Karpas-422 (cell line): ENCODE data around the gene NTN1. TPM values are rescaled to one million over a fixed set of nuclear protein-coding genes. Genes with fewer than 3 reads are reported as not detected.

Source experiments
- DNase-seq: peaks from one replicate; pipeline ENCODE4 v3.0.0-alpha.2; 2015
- H2AFZ ChIP-seq: fragments of 200-600 bp; sonication (generic); 2 replicates; pipeline ENCODE4 v1.6.1; 2014; ENCODE audit warnings: antibody characterized with exemption, low read length, mixed read lengths
- H3K27ac ChIP-seq: fragments of 200-600 bp; sonication (generic); 2 replicates; pipeline ENCODE4 v1.5.1; 2014; ENCODE audit warnings: mild to moderate bottlenecking, low read length, moderate library complexity
- H3K27me3 ChIP-seq: fragments of 200-600 bp; sonication (generic); 2 replicates; pipeline ENCODE4 v1.6.1; 2014; ENCODE audit warnings: low read length, mixed read lengths
- H3K36me3 ChIP-seq: fragments of 200-600 bp; sonication (generic); 2 replicates; pipeline ENCODE4 v1.6.1; 2014; ENCODE audit warnings: low read length, mixed read lengths; ENCODE audit not compliant: insufficient read depth
- H3K4me1 ChIP-seq: fragments of 200-600 bp; sonication (generic); 2 replicates; pipeline ENCODE4 v1.6.1; 2014; ENCODE audit warnings: mild to moderate bottlenecking, low read length, mixed read lengths
- H3K4me2 ChIP-seq: fragments of 200-600 bp; sonication (generic); 2 replicates; pipeline ENCODE4 v1.6.1; 2014; ENCODE audit warnings: low read length, low read depth, mild to moderate bottlenecking; ENCODE audit not compliant: poor library complexity, severe bottlenecking
- H3K4me3 ChIP-seq: fragments of 200-600 bp; sonication (generic); 2 replicates; pipeline ENCODE4 v1.5.1; 2014; ENCODE audit warnings: mild to moderate bottlenecking, antibody characterized with exemption, low read length, mixed read lengths
- H3K79me2 ChIP-seq: fragments of 200-600 bp; sonication (generic); 2 replicates; pipeline ENCODE4 v1.6.1; 2014; ENCODE audit warnings: mild to moderate bottlenecking, low read length, mixed read lengths
- H3K9ac ChIP-seq: fragments of 200-600 bp; sonication (generic); 2 replicates; pipeline ENCODE4 v1.6.0; 2014; ENCODE audit warnings: low read length
- H3K9me2 ChIP-seq: fragments of 200-600 bp; sonication (generic), shearing (Covaris generic); replicated peaks from 2 replicates; pipeline ENCODE4 v1.6.0; 2014; ENCODE audit warnings: mild to moderate bottlenecking, low read length, moderate library complexity; ENCODE audit not compliant: insufficient read depth
- H3K9me3 ChIP-seq: fragments of 300-700, 200-600 bp; sonication (generic); 2 replicates; pipeline ENCODE4 v1.6.1; 2014; ENCODE audit warnings: low read length, mixed read lengths
- H4K20me1 ChIP-seq: fragments of 200-600 bp; sonication (generic); 2 replicates; pipeline ENCODE4 v1.6.1; 2014; ENCODE audit warnings: mild to moderate bottlenecking, antibody characterized with exemption, low read length, low read depth; ENCODE audit not compliant: insufficient read depth
- total RNA-seq: library from RNA; depleted of rRNA; stranded (reverse); fragments of >200 nt; shearing (Covaris generic); gene quantifications from 2 replicates; pipeline ENCODE4 v1.2.3, GENCODE V29; 2014; ENCODE audit warnings: low replicate concordance

NTN1 gene
- total RNA-seq, 1 experiment from 2014 or later = not detected

- Histone ChIP-seq H3K4me3 (no peak overlapping the region), H4K20me1 (no peaks in the 10 kb centered on the region), H3K4me1 (no peaks in the 10 kb centered on the region)
Measured at GRCh38 chr17:9226130-9226793, 205.0 kb downstream of the NTN1 start.

GRCh38 chr17:9226794-9227135 lies 205.5 kb downstream of the NTN1 start:
- H3K9me2 ChIP-seq = no peaks in the 10 kb centered on the region
- H3K4me1 ChIP-seq = no peaks in the 10 kb centered on the region
- no peak overlapping the region for H3K9ac ChIP-seq
- H3K27me3 ChIP-seq = no peaks in the 10 kb centered on the region
- no peaks in the 10 kb centered on the region for H4K20me1 ChIP-seq
- DNase-seq = no peak
- no peak overlapping the region for H2AFZ ChIP-seq
- no peak overlapping the region for H3K27ac ChIP-seq
- H3K4me2 ChIP-seq = no peak overlapping the region
- H3K36me3 ChIP-seq = no peaks in the 10 kb centered on the region
- no peak overlapping the region for H3K4me3 ChIP-seq
- no peaks in the 10 kb centered on the region for H3K9me3 ChIP-seq
- no peaks in the 10 kb centered on the region for H3K79me2 ChIP-seq

More at GRCh38 chr17:9226130-9226793, 205.0 kb downstream of the NTN1 start:
- Histone ChIP-seq H3K9me2 (no peaks in the 10 kb centered on the region), H3K9ac (no peak overlapping the region), H3K9me3 (no peaks in the 10 kb centered on the region), H3K4me2 (no peak overlapping the region), H3K27me3 (no peaks in the 10 kb centered on the region), H2AFZ (no peak overlapping the region), H3K79me2 (no peaks in the 10 kb centered on the region), H3K27ac (no peak overlapping the region), H3K36me3 (no peaks in the 10 kb centered on the region)
- DNase-seq = no peak

- no peaks in the 10 kb centered on the region for H3K27me3 ChIP-seq
- DNase-seq = no peak
- H4K20me1 ChIP-seq = no peaks in the 10 kb centered on the region
- H3K27ac ChIP-seq = no peak overlapping the region
- no peak overlapping the region for H3K4me2 ChIP-seq
- no peak overlapping the region for H3K4me3 ChIP-seq
- H2AFZ ChIP-seq = no peak overlapping the region
- no peaks in the 10 kb centered on the region for H3K9me2 ChIP-seq
- no peaks in the 10 kb centered on the region for H3K9me3 ChIP-seq
- no peak overlapping the region for H3K9ac ChIP-seq
- no peaks in the 10 kb centered on the region for H3K4me1 ChIP-seq
- no peaks in the 10 kb centered on the region for H3K79me2 ChIP-seq
- H3K36me3 ChIP-seq = no peaks in the 10 kb centered on the region
Measured at GRCh38 chr17:9227819-9228407, 206.6 kb downstream of the NTN1 start.

- Histone ChIP-seq H3K36me3 (no peaks in the 10 kb centered on the region), H3K4me3 (no peak overlapping the region), H3K27ac (no peak overlapping the region), H2AFZ (no peak overlapping the region), H3K79me2 (no peaks in the 10 kb centered on the region), H4K20me1 (no peaks in the 10 kb centered on the region), H3K4me2 (no peak overlapping the region), H3K4me1 (no peaks in the 10 kb centered on the region), H3K27me3 (no peaks in the 10 kb centered on the region), H3K9me3 (no peaks in the 10 kb centered on the region), H3K9me2 (no peaks in the 10 kb centered on the region), H3K9ac (no peak overlapping the region)
- DNase-seq = no peak
Measured at GRCh38 chr17:9228408-9229159, 207.3 kb downstream of the NTN1 start.

GRCh38 chr17:9229160-9229825 lies 208.0 kb downstream of the NTN1 start:
- no peaks in the 10 kb centered on the region for H3K27me3 ChIP-seq
- H3K9me3 ChIP-seq = no peaks in the 10 kb centered on the region
- H3K4me3 ChIP-seq = no peak overlapping the region
- H3K36me3 ChIP-seq = no peaks in the 10 kb centered on the region
- H3K4me2 ChIP-seq = no peak overlapping the region
- no peak overlapping the region for H3K27ac ChIP-seq
- DNase-seq = no peak
- H2AFZ ChIP-seq = no peak overlapping the region
- no peak overlapping the region for H3K9ac ChIP-seq
- H3K9me2 ChIP-seq = no peaks in the 10 kb centered on the region
- H4K20me1 ChIP-seq = 0 out of 2 replicates have a peak, but pooled peaks cover 5% of the 10 kb centered on the region
- no peaks in the 10 kb centered on the region for H3K4me1 ChIP-seq
- H3K79me2 ChIP-seq = no peaks in the 10 kb centered on the region

- H3K79me2 ChIP-seq = no peaks in the 10 kb centered on the region
- no peaks in the 10 kb centered on the region for H3K36me3 ChIP-seq
- no peaks in the 10 kb centered on the region for H3K4me1 ChIP-seq
- H2AFZ ChIP-seq = no peak overlapping the region
- no peak overlapping the region for H3K9ac ChIP-seq
- no peaks in the 10 kb centered on the region for H3K9me2 ChIP-seq
- no peak overlapping the region for H3K4me3 ChIP-seq
- H3K27ac ChIP-seq = no peak overlapping the region
- no peak overlapping the region for H3K4me2 ChIP-seq
- DNase-seq = no peak
- no peaks in the 10 kb centered on the region for H3K9me3 ChIP-seq
- H3K27me3 ChIP-seq = no peaks in the 10 kb centered on the region
- 0 out of 2 replicates have a peak, but pooled peaks cover 5% of the 10 kb centered on the region for H4K20me1 ChIP-seq
Measured at GRCh38 chr17:9229826-9230201, 208.5 kb downstream of the NTN1 start.

- Histone ChIP-seq H3K4me3 (no peak overlapping the region), H3K4me1 (no peaks in the 10 kb centered on the region), H3K27me3 (no peaks in the 10 kb centered on the region), H3K36me3 (no peaks in the 10 kb centered on the region), H3K9ac (no peak overlapping the region), H4K20me1 (0 out of 2 replicates have a peak, but pooled peaks cover 5% of the 10 kb centered on the region), H3K4me2 (no peak overlapping the region), H2AFZ (no peak overlapping the region), H3K9me3 (no peaks in the 10 kb centered on the region), H3K27ac (no peak overlapping the region), H3K9me2 (no peaks in the 10 kb centered on the region), H3K79me2 (no peaks in the 10 kb centered on the region)
- DNase-seq = no peak
Measured at GRCh38 chr17:9230346-9230745, 209.0 kb downstream of the NTN1 start.

- Histone ChIP-seq H3K9ac (no peak overlapping the region), H2AFZ (no peak overlapping the region), H3K9me2 (no peaks in the 10 kb centered on the region), H3K4me2 (no peak overlapping the region), H3K27me3 (no peaks in the 10 kb centered on the region), H4K20me1 (0 out of 2 replicates have a peak, but pooled peaks cover 5% of the 10 kb centered on the region), H3K27ac (no peak overlapping the region), H3K36me3 (no peaks in the 10 kb centered on the region), H3K9me3 (no peaks in the 10 kb centered on the region), H3K4me3 (no peak overlapping the region), H3K4me1 (no peaks in the 10 kb centered on the region), H3K79me2 (no peaks in the 10 kb centered on the region)
- no peak for DNase-seq
Measured at GRCh38 chr17:9230861-9231260, 209.6 kb downstream of the NTN1 start.
